K562 (cell line): ENCODE measurements around the gene PLD3. TPM values are rescaled to one million over a fixed set of nuclear protein-coding genes. Genes with fewer than 3 reads are reported as not detected.

Experiments used
- ATAC-seq: fragments of 200-7000 bp; cut with Tn5 transposase; 3 replicates; pipeline ENCODE4 v1.9.1; 2020; ENCODE audit warnings: moderate library complexity
- BruUV-seq: library from RNA; stranded (reverse); fragments of 400-500 nt; replicated peaks from 2 replicates; lab custom pipeline; 2021; lab: Mats Ljungman, UMichigan
- CTCF ChIA-PET: fragments of 300-600 bp; formaldehyde crosslinking; extraction: SDS; loops from one replicate; lab custom pipeline; 2021; ENCODE audit warnings: low intra/inter-chr PET ratio; lab: Yijun Ruan, JAX
- POLR2A ChIA-PET: fragments of 300-600, 350-650 bp; sonication (Branson Sonifier 250); formaldehyde crosslinking; extraction: SDS; loops from one replicate; lab custom pipeline; 2021; ENCODE audit warnings: antibody characterized with exemption, inconsistent platforms; lab: Yijun Ruan, JAX
- DNase-seq, 4 experiments: peaks; one replicate each; pipeline versions ENCODE4 v3.0.0 to v3.0.0-alpha.2; 2011 to 2018; ENCODE audit warnings: low spot score in 3 of 4, mixed read lengths in 3 of 4; ENCODE audit errors: extremely low read depth in 1 of 4
- FAIRE-seq: peaks from 2 replicates; lab custom pipeline; 2011; peaks lifted over from hg19 to GRCh38; lab: Jason Lieb, UNC
- H2AFZ ChIP-seq: 2 replicates; pipeline ENCODE4 v1.6.0; 2011; ENCODE audit warnings: low read depth, low read length, control low read depth, inconsistent platforms
- H3K27ac ChIP-seq: fragments of 200-600 bp; 3 replicates; pipeline ENCODE4 v1.8.0; 2011; ENCODE audit warnings: low read depth, mild to moderate bottlenecking, control low read depth, inconsistent platforms, low read length, moderate library complexity, mixed read lengths; ENCODE audit errors: extremely low read depth
- H3K27me3 ChIP-seq, 2 experiments: fragments of 300-600 bp in 1 of 2; 2 replicates in 1 of 2; 3 replicates in 1 of 2; pipeline versions ENCODE4 v1.6.0 to v1.8.0; 2011; ENCODE audit warnings: inconsistent platforms in 2 of 2, low read length in 2 of 2, mild to moderate bottlenecking in 1 of 2, mixed read lengths in 1 of 2, moderate library complexity in 1 of 2; ENCODE audit not compliant: control insufficient read depth in 2 of 2, insufficient read depth in 2 of 2
- H3K36me3 ChIP-seq: fragments of 300-600 bp; 3 replicates; pipeline ENCODE4 v1.8.0; 2011; ENCODE audit warnings: mild to moderate bottlenecking, low read length, inconsistent platforms; ENCODE audit not compliant: control insufficient read depth, insufficient read depth
- H3K4me1 ChIP-seq, 2 experiments: fragments of 200-600 bp in 1 of 2; replicated peaks in 1 of 2; 2 replicates in 1 of 2; 3 replicates in 1 of 2; pipeline versions ENCODE4 v1.5.1 to v1.8.0; 2011; ENCODE audit warnings: inconsistent platforms in 2 of 2, low read length in 2 of 2, mild to moderate bottlenecking in 1 of 2, mixed read lengths in 1 of 2, moderate library complexity in 1 of 2; ENCODE audit not compliant: control insufficient read depth in 2 of 2, insufficient read depth in 2 of 2
- H3K4me2 ChIP-seq: 2 replicates; pipeline ENCODE4 v1.6.1; 2011; ENCODE audit warnings: low read length, control low read depth, inconsistent platforms, mixed read lengths; ENCODE audit not compliant: insufficient read depth
- H3K4me3 ChIP-seq: fragments of 200-600 bp; sonication (generic), shearing (Covaris generic); 2 replicates; pipeline ENCODE4 v1.5.1; 2016; ENCODE audit warnings: control low read depth, inconsistent platforms
- H3K79me2 ChIP-seq: fragments of 200-600 bp; 3 replicates; pipeline ENCODE4 v1.8.0; 2011; ENCODE audit warnings: low read length, inconsistent platforms; ENCODE audit not compliant: control insufficient read depth, insufficient read depth
- H3K9ac ChIP-seq, 2 experiments: 2 replicates each; pipeline versions ENCODE4 v1.6.0 to v1.6.1; 2011; ENCODE audit warnings: low read depth in 2 of 2, low read length in 2 of 2, control low read depth in 1 of 2, inconsistent platforms in 1 of 2, mild to moderate bottlenecking in 1 of 2, mixed read lengths in 1 of 2; ENCODE audit not compliant: insufficient read depth in 1 of 2
- H3K9me1 ChIP-seq: one replicate; pipeline ENCODE4 v1.6.0; 2011; ENCODE audit warnings: inconsistent platforms, mild to moderate bottlenecking, low read length, moderate library complexity; ENCODE audit not compliant: control insufficient read depth, insufficient read depth
- H3K9me3 ChIP-seq: replicated peaks from 2 replicates; pipeline ENCODE4 v1.5.1; 2011; ENCODE audit warnings: low read depth, low read length, inconsistent platforms; ENCODE audit not compliant: control insufficient read depth, insufficient read depth
- H4K20me1 ChIP-seq: replicated peaks from 2 replicates; pipeline ENCODE4 v1.6.1; 2011; ENCODE audit warnings: low read length, inconsistent platforms, mixed read lengths; ENCODE audit not compliant: control insufficient read depth, insufficient read depth
- WGBS: fragments of 100-300 bp; shearing (Covaris generic); methylation state at CpG from one replicate; pipeline ENCODE4 v1.1.6; 2016; ENCODE audit warnings: low coverage, mixed read lengths; ENCODE audit not compliant: insufficient coverage; ENCODE audit errors: missing lambda C conversion rate; 5-methylcytosine and 5-hydroxymethylcytosine counted together
- in situ Hi-C: fragments of 300-500 bp; cut with MboI; formaldehyde crosslinking; loops from 4 replicates; pipeline ENCODE4 v1.15.0; 2018; ENCODE audit warnings: inconsistent platforms, mixed read lengths
- intact Hi-C: fragments of 100-400 bp; cut with micrococcal nuclease; formaldehyde crosslinking; loops from 2 replicates; pipeline ENCODE4 v1.14.2; 2022
- polyA plus RNA-seq, 8 experiments: library from polyadenylated mRNA; depleted of rRNA in 4 of 8; stranded (reverse) in 5 of 8; unstranded in 3 of 8; fragments of >200 nt; fragmentation: Nextera tagmentation in 2 of 8; fragmentation: Illumina TruSeq in 1 of 8; extraction: Ambion mirVana in 2 of 8; extraction: Trizol in 1 of 8; gene quantifications; 2 replicates each; pipeline versions ENCODE4 v1.2.1 to v1.2.3, GENCODE V29; 2011 to 2014; ENCODE audit warnings: inconsistent platforms in 1 of 8, missing spikeins in 1 of 8
- total RNA-seq, 7 experiments: library from RNA; depleted of rRNA in 6 of 7; stranded (reverse); fragments of >200 nt in 6 of 7; fragmentation: Illumina TruSeq in 2 of 7; extraction: Trizol in 2 of 7; gene quantifications; 2 replicates each; pipeline versions ENCODE4 v1.2.1 to v1.2.3, GENCODE V29; 2011 to 2021; ENCODE audit warnings: low replicate concordance in 1 of 7
- TF ChIP-seq, protein P1 (sequence below): sonication (generic); formaldehyde crosslinking; IDR thresholded peaks from 2 replicates; pipeline ENCODE4 v1.8.1; 2023; ENCODE audit warnings: mild to moderate bottlenecking, missing genetic modification reagents
- TF ChIP-seq, protein P2 (sequence below): fragments of 250-450 bp; sonication (Bioruptor Pico); IDR thresholded peaks from 2 replicates; pipeline ENCODE4 v1.5.0; 2022; ENCODE audit warnings: mild to moderate bottlenecking

PLD3 gene
- total and polyA plus RNA-seq, 9 of the 15 experiments (the other 6 are each of a cell fraction or from before 2014, with no cell fraction given): 2.3 to 128 (median 72.7) TPM

DNA sequence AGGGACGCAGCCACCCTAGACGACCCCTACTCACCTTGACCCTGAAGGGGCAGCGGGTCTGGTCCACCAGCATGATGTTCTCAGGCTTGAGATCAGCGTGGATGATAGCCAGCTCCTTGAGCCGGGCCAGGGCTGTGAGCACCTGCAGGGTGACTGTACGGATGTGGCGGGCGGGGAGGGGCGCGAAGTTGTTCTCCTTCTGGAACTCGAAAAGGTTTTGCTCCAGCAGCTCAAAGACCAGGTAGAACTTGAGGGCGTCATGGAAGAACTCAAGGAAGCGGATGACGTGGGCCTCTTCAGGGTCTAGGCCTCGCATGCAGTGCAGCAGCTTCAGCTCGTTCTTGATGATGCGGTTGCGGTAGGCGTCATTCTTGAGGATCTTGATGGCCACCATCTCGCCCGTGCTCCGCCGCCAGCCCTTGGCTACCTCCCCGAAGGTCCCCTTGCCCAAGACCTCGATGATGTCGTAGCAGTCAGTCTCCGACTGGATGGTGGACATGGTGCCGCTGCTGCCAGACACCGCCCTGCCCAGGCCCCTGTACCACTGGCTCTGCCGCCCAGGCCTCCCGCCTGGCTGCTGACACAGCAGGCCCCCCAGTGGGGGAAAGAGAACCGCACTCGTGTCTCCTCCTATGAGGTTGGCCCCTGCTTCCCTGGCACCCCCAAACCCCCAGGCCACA, 41.0 kb downstream of the PLD3 start:
- DNase-seq (no peak), ATAC-seq (no peak), FAIRE-seq (no peak)
- TF ChIP-seq, protein P1, sequence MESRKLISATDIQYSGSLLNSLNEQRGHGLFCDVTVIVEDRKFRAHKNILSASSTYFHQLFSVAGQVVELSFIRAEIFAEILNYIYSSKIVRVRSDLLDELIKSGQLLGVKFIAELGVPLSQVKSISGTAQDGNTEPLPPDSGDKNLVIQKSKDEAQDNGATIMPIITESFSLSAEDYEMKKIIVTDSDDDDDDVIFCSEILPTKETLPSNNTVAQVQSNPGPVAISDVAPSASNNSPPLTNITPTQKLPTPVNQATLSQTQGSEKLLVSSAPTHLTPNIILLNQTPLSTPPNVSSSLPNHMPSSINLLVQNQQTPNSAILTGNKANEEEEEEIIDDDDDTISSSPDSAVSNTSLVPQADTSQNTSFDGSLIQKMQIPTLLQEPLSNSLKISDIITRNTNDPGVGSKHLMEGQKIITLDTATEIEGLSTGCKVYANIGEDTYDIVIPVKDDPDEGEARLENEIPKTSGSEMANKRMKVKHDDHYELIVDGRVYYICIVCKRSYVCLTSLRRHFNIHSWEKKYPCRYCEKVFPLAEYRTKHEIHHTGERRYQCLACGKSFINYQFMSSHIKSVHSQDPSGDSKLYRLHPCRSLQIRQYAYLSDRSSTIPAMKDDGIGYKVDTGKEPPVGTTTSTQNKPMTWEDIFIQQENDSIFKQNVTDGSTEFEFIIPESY (CRISPR knock-in tag): peak; percentile 90
- TF ChIP-seq, protein P2, sequence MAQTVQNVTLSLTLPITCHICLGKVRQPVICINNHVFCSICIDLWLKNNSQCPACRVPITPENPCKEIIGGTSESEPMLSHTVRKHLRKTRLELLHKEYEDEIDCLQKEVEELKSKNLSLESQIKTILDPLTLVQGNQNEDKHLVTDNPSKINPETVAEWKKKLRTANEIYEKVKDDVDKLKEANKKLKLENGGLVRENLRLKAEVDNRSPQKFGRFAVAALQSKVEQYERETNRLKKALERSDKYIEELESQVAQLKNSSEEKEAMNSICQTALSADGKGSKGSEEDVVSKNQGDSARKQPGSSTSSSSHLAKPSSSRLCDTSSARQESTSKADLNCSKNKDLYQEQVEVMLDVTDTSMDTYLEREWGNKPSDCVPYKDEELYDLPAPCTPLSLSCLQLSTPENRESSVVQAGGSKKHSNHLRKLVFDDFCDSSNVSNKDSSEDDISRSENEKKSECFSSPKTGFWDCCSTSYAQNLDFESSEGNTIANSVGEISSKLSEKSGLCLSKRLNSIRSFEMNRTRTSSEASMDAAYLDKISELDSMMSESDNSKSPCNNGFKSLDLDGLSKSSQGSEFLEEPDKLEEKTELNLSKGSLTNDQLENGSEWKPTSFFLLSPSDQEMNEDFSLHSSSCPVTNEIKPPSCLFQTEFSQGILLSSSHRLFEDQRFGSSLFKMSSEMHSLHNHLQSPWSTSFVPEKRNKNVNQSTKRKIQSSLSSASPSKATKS (CRISPR knock-in tag): no peak
- no TSS peak for BruUV-seq
- WGBS: 59% methylated on average over 30 of the region's 33 CpGs
- Histone ChIP-seq H3K4me3 (no peak overlapping the region), H3K27ac (no peak overlapping the region), H3K4me2 (no peak overlapping the region), H3K4me1 (peaks cover 6 to 23% of the 10 kb centered on the region in 2 experiments; a peak in 3 of 5 replicates), H3K79me2 (no peaks in the 10 kb centered on the region), H3K36me3 (no peaks in the 10 kb centered on the region), H3K9me3 (no peaks in the 10 kb centered on the region), H3K27me3 (peaks cover 0 to 14% of the 10 kb centered on the region in 2 experiments; a peak in 3 of 5 replicates), H2AFZ (no peak overlapping the region), H3K9me1 (no peaks in the 10 kb centered on the region), H3K9ac (peak overlapping the region in 1 of 2 experiments; percentile 52; a peak in 1 of 4 replicates), H4K20me1 (no peaks in the 10 kb centered on the region)
- POLR2A ChIA-PET: interaction anchor here (0.7 to 1.2 kb wide), 2 partner anchors 9 to 10 kb away, joined by 4 to 9 read pairs; no protein-coding TSS in a partner anchor
- CTCF ChIA-PET: no interaction called here
- intact Hi-C loops (no loop called here), in situ Hi-C loops (no loop called here)
